ENCODE results near the gene ROBO1. TPM values are rescaled to one million over a fixed set of nuclear protein-coding genes. Genes with fewer than 3 reads are reported as not detected.

The ROBO1 gene
- total RNA-seq, 2 experiments from 2014 or later: 3.0 to 3.1 TPM

- CTCF ChIA-PET: no interaction called here
Observed at GRCh38 chr3:78995087-78995486, 772.7 kb downstream of the ROBO1 start.

GRCh38 chr3:78994174-78995027 is 773.4 kb downstream of the ROBO1 start:
- Mint-ChIP-seq H3K27ac (no peak overlapping the region), H3K4me1 (ENCODE audit: low read depth) (no peaks in the 10 kb centered on the region), H3K9me3 (ENCODE audit: insufficient read depth) (no peaks in the 10 kb centered on the region), H3K36me3 (ENCODE audit: low read depth) (no peaks in the 10 kb centered on the region), H3K27me3 (ENCODE audit: low read depth) (no peaks in the 10 kb centered on the region), H3K4me3 (no peak overlapping the region)
- ChIA-PET CTCF (no interaction called here), POLR2A (no interaction called here)
- ATAC-seq (no peak), DNase-seq (no peak)

More at GRCh38 chr3:78995087-78995486, 772.7 kb downstream of the ROBO1 start:
- ATAC-seq (no peak), DNase-seq (no peak)
- H3K27ac Mint-ChIP-seq: no peak overlapping the region
- no peak overlapping the region for H3K4me3 Mint-ChIP-seq
- POLR2A ChIA-PET: no interaction called here
- H3K4me1 Mint-ChIP-seq (ENCODE audit: low read depth): no peaks in the 10 kb centered on the region
- H3K9me3 Mint-ChIP-seq (ENCODE audit: insufficient read depth): no peaks in the 10 kb centered on the region
- H3K36me3 Mint-ChIP-seq (ENCODE audit: low read depth): no peaks in the 10 kb centered on the region
- no peaks in the 10 kb centered on the region for H3K27me3 Mint-ChIP-seq (ENCODE audit: low read depth)

GRCh38 chr3:78993375-78993774 is 774.4 kb downstream of the ROBO1 start:
- ChIA-PET CTCF (no interaction called here), POLR2A (no interaction called here)
- DNase-seq (no peak), ATAC-seq (no peak)
- H3K36me3 Mint-ChIP-seq (ENCODE audit: low read depth): no peaks in the 10 kb centered on the region
- H3K27me3 Mint-ChIP-seq (ENCODE audit: low read depth): no peaks in the 10 kb centered on the region
- H3K9me3 Mint-ChIP-seq (ENCODE audit: insufficient read depth): no peaks in the 10 kb centered on the region
- no peak overlapping the region for H3K27ac Mint-ChIP-seq
- H3K4me1 Mint-ChIP-seq (ENCODE audit: low read depth): no peaks in the 10 kb centered on the region
- H3K4me3 Mint-ChIP-seq: no peak overlapping the region

GRCh38 chr3:78992830-78993229 is 775.0 kb downstream of the ROBO1 start:
- Mint-ChIP-seq H3K4me3 (no peak overlapping the region), H3K36me3 (ENCODE audit: low read depth) (no peaks in the 10 kb centered on the region), H3K9me3 (ENCODE audit: insufficient read depth) (no peaks in the 10 kb centered on the region), H3K4me1 (ENCODE audit: low read depth) (no peaks in the 10 kb centered on the region), H3K27ac (no peak overlapping the region), H3K27me3 (ENCODE audit: low read depth) (no peaks in the 10 kb centered on the region)
- POLR2A ChIA-PET: no interaction called here
- CTCF ChIA-PET: no interaction called here
- no peak for ATAC-seq
- no peak for DNase-seq

- no peak for ATAC-seq
- CTCF ChIA-PET: no interaction called here
- no peaks in the 10 kb centered on the region for H3K27me3 Mint-ChIP-seq (ENCODE audit: low read depth)
- no peak for DNase-seq
- no peak overlapping the region for H3K4me3 Mint-ChIP-seq
- no peak overlapping the region for H3K27ac Mint-ChIP-seq
- POLR2A ChIA-PET: no interaction called here
- no peaks in the 10 kb centered on the region for H3K4me1 Mint-ChIP-seq (ENCODE audit: low read depth)
- no peaks in the 10 kb centered on the region for H3K36me3 Mint-ChIP-seq (ENCODE audit: low read depth)
- H3K9me3 Mint-ChIP-seq (ENCODE audit: insufficient read depth): no peaks in the 10 kb centered on the region
Observed at GRCh38 chr3:78992400-78992799, 775.4 kb downstream of the ROBO1 start.

- POLR2A ChIA-PET: no interaction called here
- DNase-seq (no peak), ATAC-seq (no peak)
- H3K27me3 Mint-ChIP-seq (ENCODE audit: low read depth): no peaks in the 10 kb centered on the region
- CTCF ChIA-PET: no interaction called here
- no peaks in the 10 kb centered on the region for H3K9me3 Mint-ChIP-seq (ENCODE audit: insufficient read depth)
- H3K4me1 Mint-ChIP-seq (ENCODE audit: low read depth): no peaks in the 10 kb centered on the region
- H3K27ac Mint-ChIP-seq: no peak overlapping the region
- no peaks in the 10 kb centered on the region for H3K36me3 Mint-ChIP-seq (ENCODE audit: low read depth)
- no peak overlapping the region for H3K4me3 Mint-ChIP-seq
Observed at GRCh38 chr3:78991656-78992055, 776.1 kb downstream of the ROBO1 start.

GRCh38 chr3:78990156-78990555 is 777.6 kb downstream of the ROBO1 start:
- H3K9me3 Mint-ChIP-seq (ENCODE audit: insufficient read depth): no peaks in the 10 kb centered on the region
- no peak for DNase-seq
- CTCF ChIA-PET: no interaction called here
- H3K27me3 Mint-ChIP-seq (ENCODE audit: low read depth): no peaks in the 10 kb centered on the region
- H3K36me3 Mint-ChIP-seq (ENCODE audit: low read depth): no peaks in the 10 kb centered on the region
- H3K4me3 Mint-ChIP-seq: no peak overlapping the region
- POLR2A ChIA-PET: no interaction called here
- no peak overlapping the region for H3K27ac Mint-ChIP-seq
- no peak for ATAC-seq
- H3K4me1 Mint-ChIP-seq (ENCODE audit: low read depth): no peaks in the 10 kb centered on the region

GRCh38 chr3:78988324-78988723 is 779.5 kb downstream of the ROBO1 start:
- Mint-ChIP-seq H3K9me3 (ENCODE audit: insufficient read depth) (peaks cover 4% of the 10 kb centered on the region), H3K4me3 (no peak overlapping the region), H3K36me3 (ENCODE audit: low read depth) (no peaks in the 10 kb centered on the region), H3K27ac (no peak overlapping the region), H3K4me1 (ENCODE audit: low read depth) (no peaks in the 10 kb centered on the region), H3K27me3 (ENCODE audit: low read depth) (no peaks in the 10 kb centered on the region)
- CTCF ChIA-PET: interaction anchor here (0.7 kb wide), 1 partner anchor 19 kb away, joined by 3 read pairs; no protein-coding TSS in a partner anchor
- ATAC-seq: no peak
- POLR2A ChIA-PET: no interaction called here
- no peak for DNase-seq

- H3K4me1 Mint-ChIP-seq (ENCODE audit: low read depth): no peaks in the 10 kb centered on the region
- H3K9me3 Mint-ChIP-seq (ENCODE audit: insufficient read depth): peaks cover 7% of the 10 kb centered on the region
- no peaks in the 10 kb centered on the region for H3K36me3 Mint-ChIP-seq (ENCODE audit: low read depth)
- ATAC-seq: no peak
- POLR2A ChIA-PET: no interaction called here
- DNase-seq: no peak
- no peak overlapping the region for H3K27ac Mint-ChIP-seq
- CTCF ChIA-PET: no interaction called here
- H3K4me3 Mint-ChIP-seq: no peak overlapping the region
- no peaks in the 10 kb centered on the region for H3K27me3 Mint-ChIP-seq (ENCODE audit: low read depth)
Observed at GRCh38 chr3:78986416-78987101, 781.2 kb downstream of the ROBO1 start.

- H3K27ac Mint-ChIP-seq: no peak overlapping the region
- H3K27me3 Mint-ChIP-seq (ENCODE audit: low read depth): no peaks in the 10 kb centered on the region
- peaks cover 7% of the 10 kb centered on the region for H3K9me3 Mint-ChIP-seq (ENCODE audit: insufficient read depth)
- DNase-seq (no peak), ATAC-seq (no peak)
- POLR2A ChIA-PET: no interaction called here
- no peaks in the 10 kb centered on the region for H3K36me3 Mint-ChIP-seq (ENCODE audit: low read depth)
- CTCF ChIA-PET: no interaction called here
- H3K4me1 Mint-ChIP-seq (ENCODE audit: low read depth): no peaks in the 10 kb centered on the region
- H3K4me3 Mint-ChIP-seq: no peak overlapping the region
Observed at GRCh38 chr3:78985981-78986380, 781.8 kb downstream of the ROBO1 start.

- ATAC-seq: no peak
- no peak overlapping the region for H3K27ac Mint-ChIP-seq
- no peaks in the 10 kb centered on the region for H3K4me1 Mint-ChIP-seq (ENCODE audit: low read depth)
- no peak for DNase-seq
- ChIA-PET POLR2A (no interaction called here), CTCF (no interaction called here)
- no peak overlapping the region for H3K4me3 Mint-ChIP-seq
- no peaks in the 10 kb centered on the region for H3K36me3 Mint-ChIP-seq (ENCODE audit: low read depth)
- H3K9me3 Mint-ChIP-seq (ENCODE audit: insufficient read depth): peaks cover 7% of the 10 kb centered on the region
- H3K27me3 Mint-ChIP-seq (ENCODE audit: low read depth): no peaks in the 10 kb centered on the region
Observed at GRCh38 chr3:78979028-78979427, 788.8 kb downstream of the ROBO1 start.

GRCh38 chr3:78978037-78978436 is 789.8 kb downstream of the ROBO1 start:
- Mint-ChIP-seq H3K27ac (no peak overlapping the region), H3K9me3 (ENCODE audit: insufficient read depth) (peaks cover under 1% of the 10 kb centered on the region), H3K4me1 (ENCODE audit: low read depth) (no peaks in the 10 kb centered on the region), H3K36me3 (ENCODE audit: low read depth) (no peaks in the 10 kb centered on the region), H3K27me3 (ENCODE audit: low read depth) (no peaks in the 10 kb centered on the region), H3K4me3 (no peak overlapping the region)
- CTCF ChIA-PET: no interaction called here
- ATAC-seq (no peak), DNase-seq (no peak)
- POLR2A ChIA-PET: no interaction called here

All from activated CD8-positive, alpha-beta T cell treated with anti-CD3 and anti-CD28 coated beads, Interleukin-2, amount 10 ng/mL, durations not matched to agents 7 days and 5 days (primary cell).